ENCODE data around the gene FBXL17. TPM values are rescaled to one million over a fixed set of nuclear protein-coding genes. Genes with fewer than 3 reads are reported as not detected.

The FBXL17 gene
- total and polyA plus RNA-seq, 2 of the 4 experiments (the other 2 are of a cell fraction): 3.9 to 8.1 TPM

- Histone ChIP-seq H2AK9ac (replicated peaks; ENCODE audit: low read depth, low read length, poor library complexity) (no peak overlapping the region), H3K79me1 (ENCODE audit: low read depth in 1 of 2, low read length in 2 of 2) (no peaks in the 10 kb centered on the region), H4K8ac (ENCODE audit: low read depth in 2 of 2, low read length in 2 of 2) (no peak overlapping the region), H2BK5ac (ENCODE audit: low read depth, low read length, poor library complexity, severe bottlenecking) (peak overlapping the region; percentile 63), H3K36me3 (ENCODE audit: control insufficient read depth, insufficient read depth, low read length) (no peaks in the 10 kb centered on the region), H3K9me1 (ENCODE audit: insufficient read depth, low read length) (0 out of 2 replicates have a peak, but pooled peaks cover 4% of the 10 kb centered on the region), H2AFZ (replicated peaks; ENCODE audit: low read length, poor library complexity) (no peak overlapping the region), H3K4me2 (ENCODE audit: low read depth, low read length) (no peak overlapping the region), H3K23ac (ENCODE audit: low read depth, low read length) (no peak overlapping the region), H3K27me3 (ENCODE audit: control insufficient read depth, insufficient read depth, low read length) (no peaks in the 10 kb centered on the region), H3K27ac (ENCODE audit: insufficient read depth, low read length) (no peak overlapping the region), H2BK20ac (ENCODE audit: low read depth, low read length) (no peak overlapping the region), H3K9ac (ENCODE audit: low read depth, low read length) (no peak overlapping the region), H3K14ac (replicated peaks; ENCODE audit: low read depth, low read length) (no peak overlapping the region), H4K91ac (ENCODE audit: insufficient read depth, low read depth, low read length) (no peak overlapping the region), H4K20me1 (ENCODE audit: insufficient read depth, low read length) (no peaks in the 10 kb centered on the region), H3K18ac (ENCODE audit: low read depth, low read length) (no peak overlapping the region), H2AK5ac (ENCODE audit: low read depth, low read length) (no peak overlapping the region), H3K4ac (ENCODE audit: low read depth, low read length) (no peak overlapping the region), H3K4me1 (ENCODE audit: control insufficient read depth, insufficient read depth, low read length) (peaks cover 5% of the 10 kb centered on the region; the same call in 1 of the 2 replicates), H3K4me3 (ENCODE audit: insufficient read depth, low read depth, low read length) (no peak overlapping the region), H3K56ac (ENCODE audit: extremely low read depth, insufficient read depth, low read length) (no peak overlapping the region), H4K5ac (ENCODE audit: low read depth, low read length) (no peak overlapping the region), H2BK15ac (ENCODE audit: low read depth, low read length) (no peak overlapping the region), H3K9me3 (ENCODE audit: control insufficient read depth, insufficient read depth, low read length) (no peaks in the 10 kb centered on the region), H2BK120ac (ENCODE audit: low read depth, low read length) (no peak overlapping the region; the same call in 1 of the 2 replicates)
- dilution Hi-C loops (cut with HindIII; ENCODE audit: low sequenced_read_pairs, unreplicated experiment) (no loop called here), in situ Hi-C loops (cut with MboI; ENCODE audit: low sequenced_read_pairs) (no loop called here), intact Hi-C loops (cut with micrococcal nuclease) (no loop called here)
- ChIA-PET CTCF (no interaction called here), POLR2A (ENCODE audit: unreplicated experiment) (no interaction called here)
- BruUV-seq (replicated peaks): no TSS peak
- ATAC-seq (ENCODE audit: low read depth): peak; percentile 50
- peak; percentile 54 for DNase-seq
- TF ChIP-seq BHLHE40 (IDR thresholded peaks at IDR 0.05; ENCODE audit: low read depth, low read length) (no peak), CEBPB (IDR thresholded peaks at IDR 0.05; ENCODE audit: low read depth, low read length) (no peak), MAZ (IDR thresholded peaks at IDR 0.05; ENCODE audit: borderline replicate concordance, low read depth, low read length) (no peak), MXI1 (IDR thresholded peaks at IDR 0.05; ENCODE audit: borderline replicate concordance, low read depth, low read length) (no peak), RFX5 (IDR thresholded peaks at IDR 0.05; ENCODE audit: low read depth, low read length) (no peak), CHD1 (IDR thresholded peaks at IDR 0.05; ENCODE audit: low read depth, low read length) (no peak)
- TF ChIP-seq, protein P1, sequence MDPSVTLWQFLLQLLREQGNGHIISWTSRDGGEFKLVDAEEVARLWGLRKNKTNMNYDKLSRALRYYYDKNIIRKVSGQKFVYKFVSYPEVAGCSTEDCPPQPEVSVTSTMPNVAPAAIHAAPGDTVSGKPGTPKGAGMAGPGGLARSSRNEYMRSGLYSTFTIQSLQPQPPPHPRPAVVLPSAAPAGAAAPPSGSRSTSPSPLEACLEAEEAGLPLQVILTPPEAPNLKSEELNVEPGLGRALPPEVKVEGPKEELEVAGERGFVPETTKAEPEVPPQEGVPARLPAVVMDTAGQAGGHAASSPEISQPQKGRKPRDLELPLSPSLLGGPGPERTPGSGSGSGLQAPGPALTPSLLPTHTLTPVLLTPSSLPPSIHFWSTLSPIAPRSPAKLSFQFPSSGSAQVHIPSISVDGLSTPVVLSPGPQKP (IDR thresholded peaks at IDR 0.05; ENCODE audit: borderline replicate concordance, low read depth, low read length): no peak
- TF ChIP-seq, protein P2, sequence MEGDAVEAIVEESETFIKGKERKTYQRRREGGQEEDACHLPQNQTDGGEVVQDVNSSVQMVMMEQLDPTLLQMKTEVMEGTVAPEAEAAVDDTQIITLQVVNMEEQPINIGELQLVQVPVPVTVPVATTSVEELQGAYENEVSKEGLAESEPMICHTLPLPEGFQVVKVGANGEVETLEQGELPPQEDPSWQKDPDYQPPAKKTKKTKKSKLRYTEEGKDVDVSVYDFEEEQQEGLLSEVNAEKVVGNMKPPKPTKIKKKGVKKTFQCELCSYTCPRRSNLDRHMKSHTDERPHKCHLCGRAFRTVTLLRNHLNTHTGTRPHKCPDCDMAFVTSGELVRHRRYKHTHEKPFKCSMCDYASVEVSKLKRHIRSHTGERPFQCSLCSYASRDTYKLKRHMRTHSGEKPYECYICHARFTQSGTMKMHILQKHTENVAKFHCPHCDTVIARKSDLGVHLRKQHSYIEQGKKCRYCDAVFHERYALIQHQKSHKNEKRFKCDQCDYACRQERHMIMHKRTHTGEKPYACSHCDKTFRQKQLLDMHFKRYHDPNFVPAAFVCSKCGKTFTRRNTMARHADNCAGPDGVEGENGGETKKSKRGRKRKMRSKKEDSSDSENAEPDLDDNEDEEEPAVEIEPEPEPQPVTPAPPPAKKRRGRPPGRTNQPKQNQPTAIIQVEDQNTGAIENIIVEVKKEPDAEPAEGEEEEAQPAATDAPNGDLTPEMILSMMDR (conservative IDR thresholded peaks at IDR 0.05; ENCODE audit: low read depth, low read length): no peak
Measured at GRCh38 chr5:107968406-107968843, 413.5 kb downstream of the FBXL17 start.

Data from IMR-90 (cell line).